HepG2 (cell line): ENCODE results near the gene ULK3. TPM values are rescaled to one million over a fixed set of nuclear protein-coding genes. Genes with fewer than 3 reads are reported as not detected.

ENCODE experiments used
- ARHGAP35 ChIP-seq: sonication (generic); formaldehyde crosslinking; IDR thresholded peaks from 2 replicates; pipeline ENCODE4 v1.9.0; 2022; ENCODE audit warnings: mild to moderate bottlenecking, inconsistent platforms, moderate library complexity, missing genetic modification reagents, borderline replicate concordance
- ARNTL ChIP-seq: sonication (generic); formaldehyde crosslinking; IDR thresholded peaks from 2 replicates; pipeline ENCODE4 v1.4.0; 2020; ENCODE audit warnings: mild to moderate bottlenecking, missing genetic modification reagents
- ATF2 ChIP-seq: sonication (generic); formaldehyde crosslinking; IDR thresholded peaks from 2 replicates; pipeline ENCODE4 v1.4.0; 2020; ENCODE audit warnings: missing genetic modification reagents
- CBX1 ChIP-seq: IDR thresholded peaks from one replicate; pipeline ENCODE4 v1.6.1; 2016; ENCODE audit warnings: antibody characterized with exemption, low read depth
- FIP1L1 ChIP-seq: fragments of 200-400 bp; formaldehyde crosslinking; IDR thresholded peaks from 2 replicates; pipeline ENCODE4 v1.6.1; 2018; ENCODE audit warnings: low read depth, mild to moderate bottlenecking, low read length, moderate library complexity, borderline replicate concordance; ENCODE audit not compliant: insufficient read depth
- FOXK2 ChIP-seq: fragments of 450-650 bp; IDR thresholded peaks from 2 replicates; pipeline ENCODE4 v1.6.1; 2016
- FOXO1 ChIP-seq: sonication (generic); formaldehyde crosslinking; IDR thresholded peaks from 2 replicates; pipeline ENCODE4 v1.4.0; 2020; ENCODE audit warnings: missing genetic modification reagents
- GABPA ChIP-seq, 2 experiments: IDR thresholded peaks; 2 replicates each; pipeline ENCODE4 v1.6.1; 2011 to 2016; ENCODE audit warnings: low read depth in 2 of 2, low read length in 1 of 2, missing biosample characterization in 1 of 2, missing genetic modification characterization in 1 of 2
- GFI1 ChIP-seq: sonication (generic); formaldehyde crosslinking; IDR thresholded peaks from 2 replicates; pipeline ENCODE4 v1.5.0; 2020; ENCODE audit warnings: missing genetic modification reagents, mild to moderate bottlenecking, borderline replicate concordance
- HMGA1 ChIP-seq: sonication (generic); formaldehyde crosslinking; conservative IDR thresholded peaks from 2 replicates; pipeline ENCODE4 v1.4.0; 2020; ENCODE audit warnings: missing genetic modification reagents
- KDM5B ChIP-seq: sonication (generic); formaldehyde crosslinking; IDR thresholded peaks from 2 replicates; pipeline ENCODE4 v1.4.0; 2020; ENCODE audit warnings: missing genetic modification reagents, mild to moderate bottlenecking, borderline replicate concordance
- KDM6A ChIP-seq: IDR thresholded peaks from 2 replicates; pipeline ENCODE4 v1.6.1; 2016; ENCODE audit warnings: low read depth
- MTF1 ChIP-seq: sonication (generic); formaldehyde crosslinking; IDR thresholded peaks from 2 replicates; pipeline ENCODE4 v1.5.0; 2020; ENCODE audit warnings: missing genetic modification reagents
- NR2C2 ChIP-seq: sonication (generic); formaldehyde crosslinking; IDR thresholded peaks from 2 replicates; pipeline ENCODE4 v1.4.0; 2020; ENCODE audit warnings: missing genetic modification reagents, mild to moderate bottlenecking, moderate library complexity, borderline replicate concordance
- POGZ ChIP-seq: sonication (generic); formaldehyde crosslinking; IDR thresholded peaks from 2 replicates; pipeline ENCODE4 v1.4.0; 2020; ENCODE audit warnings: mild to moderate bottlenecking, missing genetic modification reagents
- TFAP4 ChIP-seq: sonication (generic); IDR thresholded peaks from 2 replicates; pipeline ENCODE4 v1.6.1; 2016; ENCODE audit warnings: low read depth, borderline replicate concordance
- ZBTB21 ChIP-seq: sonication (generic); formaldehyde crosslinking; IDR thresholded peaks from 2 replicates; pipeline ENCODE4 v1.4.0; 2020; ENCODE audit warnings: missing genetic modification reagents
- ZBTB43 ChIP-seq: sonication (generic); formaldehyde crosslinking; conservative IDR thresholded peaks from 2 replicates; pipeline ENCODE4 v1.4.0; 2020; ENCODE audit warnings: missing genetic modification reagents
- ZHX1 ChIP-seq: sonication (generic); formaldehyde crosslinking; IDR thresholded peaks from 2 replicates; pipeline ENCODE4 v1.8.1; 2022; ENCODE audit warnings: low read depth, mild to moderate bottlenecking, missing genetic modification reagents
- ZNF446 ChIP-seq: sonication (generic); formaldehyde crosslinking; IDR thresholded peaks from 2 replicates; pipeline ENCODE4 v1.5.0; 2020; ENCODE audit warnings: mild to moderate bottlenecking, missing genetic modification reagents
- ZNF460 ChIP-seq: sonication (generic); formaldehyde crosslinking; IDR thresholded peaks from 2 replicates; pipeline ENCODE4 v1.5.1; 2020; ENCODE audit warnings: missing genetic modification reagents, mild to moderate bottlenecking, borderline replicate concordance
- ZNF724P ChIP-seq: sonication (generic); formaldehyde crosslinking; IDR thresholded peaks from 2 replicates; pipeline ENCODE4 v1.8.0; 2022; ENCODE audit warnings: missing genetic modification reagents, borderline replicate concordance
- ZNF776 ChIP-seq: sonication (generic); formaldehyde crosslinking; IDR thresholded peaks from 2 replicates; pipeline ENCODE4 v1.4.0; 2020; ENCODE audit warnings: mild to moderate bottlenecking, missing genetic modification reagents
- ZNF782 ChIP-seq: sonication (generic); formaldehyde crosslinking; IDR thresholded peaks from 2 replicates; pipeline ENCODE4 v1.4.0; 2020; ENCODE audit warnings: missing genetic modification reagents, mild to moderate bottlenecking, borderline replicate concordance
- ZSCAN30 ChIP-seq: sonication (generic); formaldehyde crosslinking; IDR thresholded peaks from 2 replicates; pipeline ENCODE4 v1.5.0; 2020; ENCODE audit warnings: mild to moderate bottlenecking, missing genetic modification reagents
- polyA plus RNA-seq, 8 experiments: library from polyadenylated mRNA; depleted of rRNA in 3 of 8; stranded (reverse) in 7 of 8; unstranded in 1 of 8; fragments of >200 nt; fragmentation: Illumina TruSeq in 4 of 8; extraction: Trizol in 4 of 8; gene quantifications; 2 replicates each; pipeline versions ENCODE4 v1.2.1 to v1.2.3, GENCODE V29; 2011 to 2016; ENCODE audit warnings: low read depth in 4 of 8, missing spikeins in 1 of 8, mixed read lengths in 1 of 8; ENCODE audit not compliant: insufficient read depth in 1 of 8
- total RNA-seq, 5 experiments: library from RNA; depleted of rRNA; stranded (reverse); fragments of >200 nt; fragmentation: Illumina TruSeq; extraction: Trizol; gene quantifications; 2 replicates each; pipeline ENCODE4 v1.2.3, GENCODE V29; 2016; ENCODE audit warnings: low read depth in 1 of 5

Gene ULK3
- total and polyA plus RNA-seq, 2 of the 13 experiments (the other 11 are each of a cell fraction or from before 2014, with no cell fraction given): 15.2 to 23.7 TPM

- no peak for TF ChIP-seq ZNF724P (CRISPR knock-in tag)
- TF ChIP-seq FIP1L1: no peak
- TF ChIP-seq GABPA (IDR thresholded peaks at IDR 0.05; ENCODE audit: low read depth, low read length): no peak
- TF ChIP-seq GABPA (CRISPR knock-in tag; IDR thresholded peaks at IDR 0.05; ENCODE audit: low read depth): no peak
- no peak for TF ChIP-seq ZNF782 (CRISPR knock-in tag)
- peak; percentile 11; the same call in 1 of the 2 replicates for TF ChIP-seq FOXO1
- no peak for TF ChIP-seq MTF1 (CRISPR knock-in tag)
- no peak for TF ChIP-seq ZHX1 (CRISPR knock-in tag)
- no peak for TF ChIP-seq CBX1
- no peak for TF ChIP-seq ARNTL
- TF ChIP-seq ATF2 (CRISPR knock-in tag): no peak
- no peak for TF ChIP-seq NR2C2 (CRISPR knock-in tag)
- TF ChIP-seq ZSCAN30 (CRISPR knock-in tag): no peak
- no peak for TF ChIP-seq FOXK2
- TF ChIP-seq GFI1 (CRISPR knock-in tag): 0 out of 2 replicates have a peak, but pooled peaks have one; percentile 4
- TF ChIP-seq KDM5B: no peak; the same call in 1 of the 2 replicates
- no peak for TF ChIP-seq ZBTB21 (CRISPR knock-in tag)
- TF ChIP-seq ZNF776 (CRISPR knock-in tag): no peak
- no peak for TF ChIP-seq ZNF460 (CRISPR knock-in tag)
- 0 out of 2 replicates have a peak, but pooled peaks have one; percentile 9 for TF ChIP-seq POGZ (CRISPR knock-in tag)
- TF ChIP-seq ARHGAP35 (CRISPR knock-in tag): 0 out of 2 replicates have a peak, but pooled peaks have one; percentile 35
- no peak for TF ChIP-seq ZBTB43 (CRISPR knock-in tag)
- 0 out of 2 replicates have a peak, but pooled peaks have one; percentile 56 for TF ChIP-seq TFAP4
- no peak for TF ChIP-seq ZNF446 (CRISPR knock-in tag)
- no peak for TF ChIP-seq KDM6A (CRISPR knock-in tag)
- TF ChIP-seq HMGA1 (CRISPR knock-in tag): no peak
Observed at GRCh38 chr15:74872702-74873035, 29.7 kb upstream of the ULK3 start (continued).
